Vagina (tissue), 2 donors: Measurements from ENCODE around the gene TIA1. TPM values are rescaled to one million over a fixed set of nuclear protein-coding genes. Genes with fewer than 3 reads are reported as not detected.

Experiments
- DNase-seq, 2 donors: peaks; one replicate each; pipeline ENCODE4 v3.0.0-alpha.2; 2017; ENCODE audit errors: extremely low spot score in 2 of 2
- H3K27ac ChIP-seq: fragments of 200-600 bp; sonication (generic); one replicate; pipeline ENCODE4 v1.5.1; 2019
- H3K27me3 ChIP-seq: fragments of 200-600 bp; sonication (generic); one replicate; pipeline ENCODE4 v1.5.1; 2019
- H3K36me3 ChIP-seq, 2 donors: fragments of 200-600 bp; sonication (generic); one replicate each; pipeline ENCODE4 v1.5.1; 2017 to 2019
- H3K4me1 ChIP-seq: fragments of 200-600 bp; sonication (generic); one replicate; pipeline ENCODE4 v1.5.1; 2019
- H3K4me3 ChIP-seq, 2 donors: fragments of 200-600 bp; sonication (generic); 1 replicate in 1 of 2; 2 replicates in 1 of 2; pipeline ENCODE4 v1.5.1; 2016 to 2019
- H3K9me3 ChIP-seq: fragments of 200-600 bp; sonication (generic); one replicate; pipeline ENCODE4 v1.5.1; 2019
- CTCF ChIP-seq, 3 experiments: fragments of 450-650 bp in 2 of 3; fragments of 200-600 bp in 1 of 3; sonication (generic) in 1 of 3; IDR thresholded peaks; one replicate each; pipeline ENCODE4 v1.5.1; 2017 to 2019; ENCODE audit warnings: antibody characterized with exemption in 3 of 3, mild to moderate bottlenecking in 2 of 3, moderate library complexity in 2 of 3
- POLR2A ChIP-seq, 2 donors: fragments of 450-650 bp; IDR thresholded peaks; one replicate each; pipeline ENCODE4 v1.6.1; 2017; ENCODE audit warnings: antibody characterized with exemption in 2 of 2, mild to moderate bottlenecking in 2 of 2, moderate library complexity in 2 of 2
- POLR2AphosphoS5 ChIP-seq, 2 donors: sonication (generic); formaldehyde crosslinking; IDR thresholded peaks; one replicate each; pipeline ENCODE4 v1.9.0; 2017; ENCODE audit warnings: antibody characterized with exemption in 2 of 2, mild to moderate bottlenecking in 2 of 2, low read depth in 1 of 2; ENCODE audit not compliant: insufficient read depth in 1 of 2
- intact Hi-C: fragments of 100-400 bp; cut with DNase I; formaldehyde crosslinking; loops from one replicate; pipeline ENCODE4 v1.15.1; 2023
- total RNA-seq: library from RNA; depleted of rRNA; stranded (reverse); fragments of >200 nt; gene quantifications from one replicate; pipeline ENCODE4 v1.2.3, GENCODE V29; 2016

Gene TIA1
- total RNA-seq, 1 donor from 2014 or later, result 79.8 TPM

- Histone ChIP-seq H3K36me3 (no peaks in the 10 kb centered on the region), H3K9me3 (no peaks in the 10 kb centered on the region), H3K4me3 (no peak overlapping the region), H3K27me3 (no peaks in the 10 kb centered on the region), H3K27ac (no peak overlapping the region), H3K4me1 (no peaks in the 10 kb centered on the region)
- no peak for DNase-seq
- intact Hi-C loops, result no loop called here
- no peak for TF ChIP-seq POLR2AphosphoS5 (IDR thresholded peaks at IDR 0.05; ENCODE audit: insufficient read depth in 1 of 2, low read depth in 1 of 2)
- no peak for TF ChIP-seq CTCF (IDR thresholded peaks at IDR 0.05)
- no peak for TF ChIP-seq POLR2A (IDR thresholded peaks at IDR 0.05)
Measured at GRCh38 chr2:70202236-70202806, 46.1 kb downstream of the TIA1 start.

GRCh38 chr2:70201831-70202230 lies 46.6 kb downstream of the TIA1 start:
- intact Hi-C loops, result no loop called here
- DNase-seq, result no peak
- H3K4me3 ChIP-seq, result no peak overlapping the region
- H3K27me3 ChIP-seq, result no peaks in the 10 kb centered on the region
- no peaks in the 10 kb centered on the region for H3K9me3 ChIP-seq
- TF ChIP-seq POLR2A (IDR thresholded peaks at IDR 0.05) (no peak), POLR2AphosphoS5 (IDR thresholded peaks at IDR 0.05; ENCODE audit: insufficient read depth in 1 of 2, low read depth in 1 of 2) (no peak), CTCF (IDR thresholded peaks at IDR 0.05) (no peak)
- no peak overlapping the region for H3K27ac ChIP-seq
- no peaks in the 10 kb centered on the region for H3K4me1 ChIP-seq
- no peaks in the 10 kb centered on the region for H3K36me3 ChIP-seq

GRCh38 chr2:70201225-70201768 lies 47.1 kb downstream of the TIA1 start:
- H3K27ac ChIP-seq, result no peak overlapping the region
- no peak for DNase-seq
- intact Hi-C loops, result no loop called here
- no peaks in the 10 kb centered on the region for H3K9me3 ChIP-seq
- TF ChIP-seq POLR2AphosphoS5 (IDR thresholded peaks at IDR 0.05; ENCODE audit: insufficient read depth in 1 of 2, low read depth in 1 of 2) (no peak), POLR2A (IDR thresholded peaks at IDR 0.05) (no peak), CTCF (IDR thresholded peaks at IDR 0.05) (no peak)
- H3K4me3 ChIP-seq, result no peak overlapping the region
- no peaks in the 10 kb centered on the region for H3K27me3 ChIP-seq
- no peaks in the 10 kb centered on the region for H3K4me1 ChIP-seq
- H3K36me3 ChIP-seq, result no peaks in the 10 kb centered on the region

- intact Hi-C loops, result no loop called here
- no peaks in the 10 kb centered on the region for H3K27me3 ChIP-seq
Measured at GRCh38 chr2:70199320-70199864, 49.0 kb downstream of the TIA1 start.

More at GRCh38 chr2:70199320-70199864, 49.0 kb downstream of the TIA1 start:
- H3K36me3 ChIP-seq, result no peaks in the 10 kb centered on the region
- no peak for DNase-seq
- no peaks in the 10 kb centered on the region for H3K9me3 ChIP-seq
- H3K27ac ChIP-seq, result no peak overlapping the region
- H3K4me3 ChIP-seq, result no peak overlapping the region
- TF ChIP-seq POLR2A (IDR thresholded peaks at IDR 0.05) (no peak), CTCF (IDR thresholded peaks at IDR 0.05) (no peak), POLR2AphosphoS5 (IDR thresholded peaks at IDR 0.05; ENCODE audit: insufficient read depth in 1 of 2, low read depth in 1 of 2) (no peak)
- no peaks in the 10 kb centered on the region for H3K4me1 ChIP-seq
